SU-DHL-6 (cell line): ENCODE data around the gene CEP135.

Experiments used
- H2AFZ ChIP-seq: fragments of 200-600 bp; sonication (generic); 2 replicates; pipeline ENCODE4 v1.6.1; 2014; ENCODE audit warnings: low read depth, mild to moderate bottlenecking, moderate library complexity, mixed read lengths, antibody characterized with exemption, low read length; ENCODE audit not compliant: severe bottlenecking
- H3F3A ChIP-seq: fragments of 200-600 bp; shearing (Covaris generic); 2 replicates; pipeline ENCODE4 v1.6.0; 2016; ENCODE audit warnings: antibody characterized with exemption, mild to moderate bottlenecking; ENCODE audit not compliant: insufficient read depth
- H3K27ac ChIP-seq: fragments of 200-600 bp; sonication (generic); 2 replicates; pipeline ENCODE4 v1.5.1; 2016; ENCODE audit warnings: low read depth, mild to moderate bottlenecking, low read length, moderate library complexity, mixed read lengths
- H3K27me3 ChIP-seq: fragments of 200-600 bp; sonication (generic), shearing (Covaris generic); 2 replicates; pipeline ENCODE4 v1.6.0; 2014; ENCODE audit warnings: mild to moderate bottlenecking, low read length
- H3K36me3 ChIP-seq: fragments of 200-600 bp; sonication (generic); 2 replicates; pipeline ENCODE4 v1.6.1; 2014; ENCODE audit warnings: mild to moderate bottlenecking, low read length, mixed read lengths
- H3K4me2 ChIP-seq: fragments of 300-600, 200-600 bp; shearing (Covaris generic), sonication (generic); 2 replicates; pipeline ENCODE4 v1.6.0; 2014; ENCODE audit warnings: low read length, low read depth, mild to moderate bottlenecking; ENCODE audit not compliant: poor library complexity, severe bottlenecking
- H3K4me3 ChIP-seq: fragments of 200-600 bp; sonication (generic); 2 replicates; pipeline ENCODE4 v1.5.1; 2014; ENCODE audit warnings: antibody characterized with exemption, low read length, mild to moderate bottlenecking, mixed read lengths; ENCODE audit not compliant: insufficient read depth, poor library complexity, severe bottlenecking
- H3K79me2 ChIP-seq: fragments of 200-600 bp; sonication (generic); 2 replicates; pipeline ENCODE4 v1.6.1; 2014; ENCODE audit warnings: mild to moderate bottlenecking, low read length, moderate library complexity; ENCODE audit not compliant: insufficient read depth
- H3K9ac ChIP-seq: fragments of 200-600 bp; sonication (generic); 2 replicates; pipeline ENCODE4 v1.7.0; 2014; ENCODE audit warnings: mild to moderate bottlenecking, low read length
- H3K9me2 ChIP-seq: fragments of 200-600 bp; sonication (generic); replicated peaks from 2 replicates; pipeline ENCODE4 v1.6.1; 2014; ENCODE audit warnings: low read length; ENCODE audit not compliant: insufficient read depth
- H3K9me3 ChIP-seq: fragments of 200-600 bp; sonication (generic); 2 replicates; pipeline ENCODE4 v1.6.1; 2014; ENCODE audit warnings: low read length, mixed read lengths; ENCODE audit not compliant: insufficient read depth
- H4K20me1 ChIP-seq: fragments of 200-600 bp; sonication (generic); 2 replicates; pipeline ENCODE4 v1.6.1; 2014; ENCODE audit warnings: low read depth, mild to moderate bottlenecking, antibody characterized with exemption, low read length, moderate library complexity, mixed read lengths
- EZH2phosphoT487 ChIP-seq: fragments of 200-600 bp; sonication (generic), shearing (Covaris generic); conservative IDR thresholded peaks from 2 replicates; pipeline ENCODE4 v1.6.1; 2018; ENCODE audit warnings: mild to moderate bottlenecking, antibody characterized with exemption, low read length, moderate library complexity, mixed read lengths
- TF ChIP-seq, protein P1 (sequence below): fragments of 200-600 bp; sonication (generic); IDR thresholded peaks from one replicate; pipeline ENCODE4 v1.5.1; 2017; ENCODE audit warnings: antibody characterized with exemption, mild to moderate bottlenecking, low read length, moderate library complexity; ENCODE audit not compliant: insufficient read depth, poor library complexity, severe bottlenecking

CEP135 gene

DNA sequence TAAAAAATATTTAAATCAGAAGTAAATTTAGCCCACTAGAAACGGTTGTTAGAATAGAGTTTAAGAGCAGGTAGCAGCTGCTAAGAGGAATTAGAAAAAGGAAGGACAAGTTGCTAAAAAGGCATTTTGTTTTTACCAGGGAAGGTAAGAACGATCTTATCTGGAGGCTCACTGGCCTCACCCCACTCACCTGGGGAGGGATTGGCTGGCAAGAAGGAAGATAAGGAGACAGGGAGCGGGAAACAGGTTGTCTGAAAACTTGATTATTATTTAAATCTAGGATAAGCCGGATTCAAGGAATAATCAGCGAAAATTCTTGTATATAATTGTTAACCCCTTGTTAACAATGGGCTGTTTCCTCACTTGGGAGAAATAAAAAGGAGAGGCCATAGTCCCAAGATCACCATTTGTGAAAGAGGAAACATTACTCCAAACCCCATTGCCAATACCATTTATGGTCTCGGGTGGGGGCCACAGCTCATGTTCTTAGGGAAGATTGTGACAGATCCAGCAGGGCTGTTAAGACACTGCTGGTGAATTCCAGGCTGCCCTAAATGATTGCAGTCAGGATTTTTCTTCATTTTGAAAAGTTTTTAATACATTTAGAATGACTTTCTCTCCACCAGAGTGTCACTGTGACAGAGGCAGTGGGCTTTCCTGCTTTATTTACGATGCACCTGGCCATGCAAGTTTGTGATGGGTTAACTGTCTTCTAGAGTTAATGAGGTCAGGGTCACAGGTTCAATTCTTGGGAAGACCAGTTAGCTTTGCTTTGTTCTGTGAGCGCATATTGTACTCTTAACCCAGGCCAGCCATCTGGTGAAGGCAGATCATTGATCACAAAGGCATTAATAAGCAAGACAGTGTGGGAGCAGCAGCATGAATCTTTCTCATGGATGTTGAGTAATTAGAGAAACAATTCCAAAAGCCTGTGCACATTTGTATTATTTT is 106.6 kb downstream of the CEP135 start:
- Histone ChIP-seq H2AFZ (no peak overlapping the region), H3K9me2 (no peaks in the 10 kb centered on the region), H3F3A (no peaks in the 10 kb centered on the region; the same call in 1 of the 2 replicates), H3K9me3 (no peaks in the 10 kb centered on the region), H3K79me2 (no peaks in the 10 kb centered on the region), H3K9ac (no peak overlapping the region), H4K20me1 (no peaks in the 10 kb centered on the region), H3K36me3 (no peaks in the 10 kb centered on the region), H3K27me3 (no peaks in the 10 kb centered on the region), H3K4me2 (no peak overlapping the region), H3K27ac (no peak overlapping the region), H3K4me3 (no peak overlapping the region)
- TF ChIP-seq, protein P1, sequence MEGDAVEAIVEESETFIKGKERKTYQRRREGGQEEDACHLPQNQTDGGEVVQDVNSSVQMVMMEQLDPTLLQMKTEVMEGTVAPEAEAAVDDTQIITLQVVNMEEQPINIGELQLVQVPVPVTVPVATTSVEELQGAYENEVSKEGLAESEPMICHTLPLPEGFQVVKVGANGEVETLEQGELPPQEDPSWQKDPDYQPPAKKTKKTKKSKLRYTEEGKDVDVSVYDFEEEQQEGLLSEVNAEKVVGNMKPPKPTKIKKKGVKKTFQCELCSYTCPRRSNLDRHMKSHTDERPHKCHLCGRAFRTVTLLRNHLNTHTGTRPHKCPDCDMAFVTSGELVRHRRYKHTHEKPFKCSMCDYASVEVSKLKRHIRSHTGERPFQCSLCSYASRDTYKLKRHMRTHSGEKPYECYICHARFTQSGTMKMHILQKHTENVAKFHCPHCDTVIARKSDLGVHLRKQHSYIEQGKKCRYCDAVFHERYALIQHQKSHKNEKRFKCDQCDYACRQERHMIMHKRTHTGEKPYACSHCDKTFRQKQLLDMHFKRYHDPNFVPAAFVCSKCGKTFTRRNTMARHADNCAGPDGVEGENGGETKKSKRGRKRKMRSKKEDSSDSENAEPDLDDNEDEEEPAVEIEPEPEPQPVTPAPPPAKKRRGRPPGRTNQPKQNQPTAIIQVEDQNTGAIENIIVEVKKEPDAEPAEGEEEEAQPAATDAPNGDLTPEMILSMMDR: no peak
- no peak for TF ChIP-seq EZH2phosphoT487

DNA sequence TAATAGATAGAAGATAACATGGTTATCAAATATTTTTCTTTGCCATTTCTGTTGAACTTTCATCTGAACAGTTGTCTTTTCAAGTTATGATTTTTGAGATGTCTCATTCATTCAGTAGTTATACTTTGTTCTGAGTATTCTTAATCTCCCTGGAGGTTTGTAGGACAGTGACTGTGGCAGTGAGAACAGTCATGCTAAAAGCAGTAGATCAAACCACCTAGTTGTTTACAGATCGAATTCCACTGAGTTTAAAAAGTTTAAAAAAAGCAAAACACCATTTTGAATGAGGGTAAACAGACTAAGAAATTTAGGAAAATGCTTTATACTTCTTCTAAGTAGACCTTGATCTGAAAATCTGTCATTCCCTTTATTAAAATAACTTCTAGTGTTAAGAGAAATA is 107.2 kb downstream of the CEP135 start:
- Histone ChIP-seq H3K27ac (no peak overlapping the region), H3F3A (no peaks in the 10 kb centered on the region), H3K27me3 (no peaks in the 10 kb centered on the region), H3K9me2 (no peaks in the 10 kb centered on the region), H3K9ac (no peak overlapping the region), H3K36me3 (no peaks in the 10 kb centered on the region), H4K20me1 (no peaks in the 10 kb centered on the region), H3K4me3 (no peak overlapping the region), H3K79me2 (no peaks in the 10 kb centered on the region), H2AFZ (no peak overlapping the region), H3K9me3 (no peaks in the 10 kb centered on the region), H3K4me2 (no peak overlapping the region)
- TF ChIP-seq EZH2phosphoT487: no peak
- TF ChIP-seq, protein P1: no peak

DNA sequence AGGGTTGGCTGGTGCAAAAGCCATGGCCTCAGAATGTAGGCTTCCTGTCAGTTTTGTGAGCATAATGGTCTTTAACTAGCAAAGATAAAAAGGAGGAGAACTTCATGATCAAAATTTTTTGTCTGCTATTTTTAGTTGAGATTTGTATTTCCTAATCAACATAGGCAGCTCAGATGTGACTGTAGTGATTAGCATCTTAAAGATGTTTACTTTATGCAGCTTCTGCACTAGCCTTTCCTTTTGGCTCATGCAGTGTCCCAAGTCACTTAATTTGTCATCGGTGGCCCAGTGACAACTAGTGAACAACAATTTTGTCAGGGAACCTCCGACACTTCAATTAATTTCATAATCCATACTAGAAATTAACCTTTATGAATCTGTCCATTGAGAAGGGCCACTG is 109.8 kb downstream of the CEP135 start:
- Histone ChIP-seq H3K27me3 (no peaks in the 10 kb centered on the region), H3F3A (no peaks in the 10 kb centered on the region)
- TF ChIP-seq EZH2phosphoT487: no peak
- TF ChIP-seq, protein P1: no peak

More for the DNA sequence above, 109.8 kb downstream of the CEP135 start:
- H3K9me2 ChIP-seq: no peaks in the 10 kb centered on the region
- H3K79me2 ChIP-seq: no peaks in the 10 kb centered on the region
- no peak overlapping the region for H3K27ac ChIP-seq
- H3K36me3 ChIP-seq: no peaks in the 10 kb centered on the region
- H3K9ac ChIP-seq: no peak overlapping the region
- no peak overlapping the region for H3K4me2 ChIP-seq
- no peaks in the 10 kb centered on the region for H3K9me3 ChIP-seq
- H3K4me3 ChIP-seq: no peak overlapping the region
- H4K20me1 ChIP-seq: no peaks in the 10 kb centered on the region
- no peak overlapping the region for H2AFZ ChIP-seq
